C4-2B (cell line): ENCODE measurements around the gene RWDD4.

Source experiments
- ZFX ChIP-seq: fragments of 450-650 bp; IDR thresholded peaks from 2 replicates; pipeline ENCODE4 v1.6.1; 2017
- TF ChIP-seq, protein P1 (sequence below): fragments of 450-650 bp; conservative IDR thresholded peaks from 2 replicates; pipeline ENCODE4 v1.5.1; 2017; ENCODE audit warnings: mild to moderate bottlenecking

DNA sequence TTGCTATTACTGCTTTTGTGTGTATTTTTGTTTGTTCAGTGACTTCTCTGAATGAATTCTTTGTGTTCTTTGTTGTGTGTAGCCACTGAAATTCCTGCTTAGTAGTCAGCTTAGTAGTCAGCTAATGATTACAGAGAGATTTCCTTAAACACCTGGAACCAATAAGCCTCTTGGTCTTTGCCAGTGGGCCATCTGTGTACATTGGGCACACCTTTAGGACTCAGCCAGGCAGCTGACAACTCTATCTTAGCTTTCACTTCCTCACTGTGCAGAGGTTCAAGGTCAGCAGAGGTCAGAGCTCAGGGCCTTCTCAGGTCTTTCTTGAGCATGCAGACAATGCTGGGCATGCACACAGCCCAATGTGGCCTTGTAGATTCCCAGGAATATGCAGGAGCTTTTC, 59.3 kb downstream of the RWDD4 start:
- TF ChIP-seq, protein P1, sequence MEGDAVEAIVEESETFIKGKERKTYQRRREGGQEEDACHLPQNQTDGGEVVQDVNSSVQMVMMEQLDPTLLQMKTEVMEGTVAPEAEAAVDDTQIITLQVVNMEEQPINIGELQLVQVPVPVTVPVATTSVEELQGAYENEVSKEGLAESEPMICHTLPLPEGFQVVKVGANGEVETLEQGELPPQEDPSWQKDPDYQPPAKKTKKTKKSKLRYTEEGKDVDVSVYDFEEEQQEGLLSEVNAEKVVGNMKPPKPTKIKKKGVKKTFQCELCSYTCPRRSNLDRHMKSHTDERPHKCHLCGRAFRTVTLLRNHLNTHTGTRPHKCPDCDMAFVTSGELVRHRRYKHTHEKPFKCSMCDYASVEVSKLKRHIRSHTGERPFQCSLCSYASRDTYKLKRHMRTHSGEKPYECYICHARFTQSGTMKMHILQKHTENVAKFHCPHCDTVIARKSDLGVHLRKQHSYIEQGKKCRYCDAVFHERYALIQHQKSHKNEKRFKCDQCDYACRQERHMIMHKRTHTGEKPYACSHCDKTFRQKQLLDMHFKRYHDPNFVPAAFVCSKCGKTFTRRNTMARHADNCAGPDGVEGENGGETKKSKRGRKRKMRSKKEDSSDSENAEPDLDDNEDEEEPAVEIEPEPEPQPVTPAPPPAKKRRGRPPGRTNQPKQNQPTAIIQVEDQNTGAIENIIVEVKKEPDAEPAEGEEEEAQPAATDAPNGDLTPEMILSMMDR, result no peak
- TF ChIP-seq ZFX, result no peak
